ENCODE data around the gene WNT11.

The WNT11 gene

DNA sequence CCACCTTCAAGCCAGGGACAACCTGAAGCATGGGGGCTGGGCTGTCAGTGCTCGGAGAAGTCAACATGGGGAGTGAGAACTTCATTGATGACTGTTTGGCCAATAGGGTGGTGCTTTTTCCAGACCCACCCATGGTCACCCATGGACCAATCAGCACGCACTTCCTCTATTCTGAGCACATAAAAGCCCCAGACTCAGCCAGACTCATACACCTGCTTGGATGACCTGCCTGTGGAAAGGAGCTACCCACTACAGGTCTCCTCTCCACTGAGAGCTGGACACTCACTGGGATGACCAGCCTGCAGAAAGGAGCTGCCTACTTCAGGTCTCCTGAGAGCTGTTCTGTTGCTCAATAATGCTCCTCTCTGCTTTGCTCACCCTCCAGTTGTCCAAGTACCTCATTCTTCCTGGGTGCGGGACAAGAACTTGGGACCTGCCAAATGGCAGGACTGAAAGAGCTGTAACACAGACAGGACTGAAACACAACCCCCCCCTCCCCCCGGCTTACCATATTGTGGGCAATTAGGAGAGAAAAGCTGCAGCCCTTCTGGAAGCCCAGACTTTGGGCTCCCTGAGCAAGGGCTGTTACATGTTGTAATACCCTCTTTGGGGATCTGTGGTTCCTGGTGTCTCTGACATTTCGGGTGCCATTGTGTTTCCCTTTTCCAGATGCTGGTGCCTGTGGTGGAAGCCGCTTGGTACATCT is 44.4 kb upstream of the WNT11 start:
- TF ChIP-seq, protein P1, sequence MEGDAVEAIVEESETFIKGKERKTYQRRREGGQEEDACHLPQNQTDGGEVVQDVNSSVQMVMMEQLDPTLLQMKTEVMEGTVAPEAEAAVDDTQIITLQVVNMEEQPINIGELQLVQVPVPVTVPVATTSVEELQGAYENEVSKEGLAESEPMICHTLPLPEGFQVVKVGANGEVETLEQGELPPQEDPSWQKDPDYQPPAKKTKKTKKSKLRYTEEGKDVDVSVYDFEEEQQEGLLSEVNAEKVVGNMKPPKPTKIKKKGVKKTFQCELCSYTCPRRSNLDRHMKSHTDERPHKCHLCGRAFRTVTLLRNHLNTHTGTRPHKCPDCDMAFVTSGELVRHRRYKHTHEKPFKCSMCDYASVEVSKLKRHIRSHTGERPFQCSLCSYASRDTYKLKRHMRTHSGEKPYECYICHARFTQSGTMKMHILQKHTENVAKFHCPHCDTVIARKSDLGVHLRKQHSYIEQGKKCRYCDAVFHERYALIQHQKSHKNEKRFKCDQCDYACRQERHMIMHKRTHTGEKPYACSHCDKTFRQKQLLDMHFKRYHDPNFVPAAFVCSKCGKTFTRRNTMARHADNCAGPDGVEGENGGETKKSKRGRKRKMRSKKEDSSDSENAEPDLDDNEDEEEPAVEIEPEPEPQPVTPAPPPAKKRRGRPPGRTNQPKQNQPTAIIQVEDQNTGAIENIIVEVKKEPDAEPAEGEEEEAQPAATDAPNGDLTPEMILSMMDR (IDR thresholded peaks at IDR 0.05; ENCODE audit: unreplicated experiment in 3 of 3) = no peak
- Mint-ChIP-seq H3K4me1 (peaks cover 29% of the 10 kb centered on the region), H3K27ac (no peak overlapping the region), H3K9me3 (no peaks in the 10 kb centered on the region), H3K27me3 (ENCODE audit: low read depth) (peaks cover 42% of the 10 kb centered on the region), H3K4me3 (no peak overlapping the region), H3K36me3 (ENCODE audit: low read depth) (no peaks in the 10 kb centered on the region)

- TF ChIP-seq, protein P1 (IDR thresholded peaks at IDR 0.05; ENCODE audit: unreplicated experiment in 3 of 3) = no peak
- Mint-ChIP-seq H3K27ac (no peak overlapping the region), H3K36me3 (ENCODE audit: low read depth) (no peaks in the 10 kb centered on the region), H3K4me3 (no peak overlapping the region), H3K4me1 (peaks cover 42% of the 10 kb centered on the region), H3K27me3 (ENCODE audit: low read depth) (peaks cover 56% of the 10 kb centered on the region), H3K9me3 (no peaks in the 10 kb centered on the region)
Observed at GRCh38 chr11:76249195-76249741, 43.0 kb upstream of the WNT11 start.

- no peaks in the 10 kb centered on the region for H3K9me3 Mint-ChIP-seq
- TF ChIP-seq, protein P1 (IDR thresholded peaks at IDR 0.05; ENCODE audit: unreplicated experiment in 3 of 3) = no peak
- no peaks in the 10 kb centered on the region for H3K36me3 Mint-ChIP-seq (ENCODE audit: low read depth)
- H3K4me1 Mint-ChIP-seq = peaks cover 42% of the 10 kb centered on the region
- no peak overlapping the region for H3K27ac Mint-ChIP-seq
- no peak overlapping the region for H3K4me3 Mint-ChIP-seq
- H3K27me3 Mint-ChIP-seq (ENCODE audit: low read depth) = peaks cover 62% of the 10 kb centered on the region
Observed at GRCh38 chr11:76248210-76248609, 41.9 kb upstream of the WNT11 start.

- Mint-ChIP-seq H3K4me1 (peaks cover 36% of the 10 kb centered on the region), H3K4me3 (no peak overlapping the region), H3K9me3 (no peaks in the 10 kb centered on the region), H3K27me3 (ENCODE audit: low read depth) (peaks cover 57% of the 10 kb centered on the region), H3K27ac (no peak overlapping the region), H3K36me3 (ENCODE audit: low read depth) (no peaks in the 10 kb centered on the region)
- TF ChIP-seq, protein P1 (IDR thresholded peaks at IDR 0.05; ENCODE audit: unreplicated experiment in 3 of 3) = no peak
Observed at GRCh38 chr11:76247091-76247490, 40.8 kb upstream of the WNT11 start.

DNA sequence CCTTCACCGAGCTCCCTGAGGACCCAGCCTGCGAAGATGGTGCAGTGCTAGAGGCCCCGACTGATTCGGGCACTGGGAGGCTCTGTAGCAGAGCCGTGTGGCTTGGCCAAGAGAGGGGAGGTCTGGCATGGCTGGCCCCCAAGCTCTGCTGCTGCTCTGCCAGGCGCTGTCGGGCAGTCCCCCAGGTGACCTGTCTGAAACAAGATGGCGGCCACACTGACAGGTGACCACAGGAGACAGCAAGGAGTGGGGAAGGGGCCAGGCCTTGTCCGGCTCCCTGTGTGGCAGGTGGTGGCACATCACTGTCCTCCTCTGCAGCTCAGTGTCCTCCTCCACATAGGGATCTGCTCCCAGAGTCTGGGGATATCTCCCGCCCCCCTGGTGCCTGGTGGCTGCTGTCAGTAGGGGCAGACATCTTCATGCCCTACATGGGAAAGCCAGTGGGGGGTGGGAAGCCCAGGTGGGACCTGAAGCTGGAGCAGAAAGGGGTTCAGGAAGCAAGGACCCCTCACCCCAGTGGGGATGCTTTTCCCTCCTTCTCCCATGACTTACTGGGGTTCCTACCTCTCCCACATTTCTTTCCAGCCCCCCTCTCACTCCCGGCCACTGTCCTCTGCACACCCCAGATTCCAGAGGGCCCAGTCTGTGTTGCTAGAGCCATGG is 40.1 kb upstream of the WNT11 start:
- no peak overlapping the region for H3K27ac Mint-ChIP-seq
- H3K4me3 Mint-ChIP-seq = no peak overlapping the region
- no peaks in the 10 kb centered on the region for H3K9me3 Mint-ChIP-seq
- TF ChIP-seq, protein P1 (IDR thresholded peaks at IDR 0.05; ENCODE audit: unreplicated experiment in 3 of 3) = no peak
- peaks cover 54% of the 10 kb centered on the region for H3K27me3 Mint-ChIP-seq (ENCODE audit: low read depth)
- peaks cover 29% of the 10 kb centered on the region for H3K4me1 Mint-ChIP-seq
- no peaks in the 10 kb centered on the region for H3K36me3 Mint-ChIP-seq (ENCODE audit: low read depth)

Measured in nephron (organoid).